ENCODE measurements around the gene DNAJC21.

DNA sequence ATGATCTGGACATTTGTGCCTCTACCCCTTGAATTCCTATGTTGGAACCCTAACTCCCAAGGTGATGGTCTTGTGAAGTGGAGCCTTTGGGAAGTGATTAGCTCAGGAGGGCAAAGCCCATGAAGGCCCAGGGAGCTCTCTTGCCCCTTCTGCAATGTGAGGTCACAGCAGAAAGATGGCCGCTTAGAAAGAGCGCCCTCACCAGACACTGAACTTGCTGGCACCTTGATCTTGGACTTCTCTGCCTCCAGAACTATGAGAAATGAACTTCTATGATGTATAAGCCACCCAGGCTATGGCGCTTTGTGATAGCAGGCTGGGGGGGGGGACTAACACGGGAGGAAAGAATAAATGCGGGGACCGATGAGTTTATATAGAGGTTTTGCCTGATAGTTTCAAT lies 73.1 kb downstream of the DNAJC21 start:
- no peak for TF ChIP-seq CTCF (IDR thresholded peaks at IDR 0.05; ENCODE audit: insufficient read depth, low read length, poor library complexity, severe bottlenecking)
- TF ChIP-seq EZH2phosphoT487 (conservative IDR thresholded peaks at IDR 0.05; ENCODE audit: low read length), result no peak
